HepG2 (cell line): Measurements from ENCODE around the gene NLRP8. TPM values are rescaled to one million over a fixed set of nuclear protein-coding genes. Genes with fewer than 3 reads are reported as not detected.

Experiments used
- ATAC-seq: fragments of 200-7000 bp; cut with Tn5 transposase; 3 replicates; pipeline ENCODE4 v1.9.1; 2020; ENCODE audit warnings: mild to moderate bottlenecking, moderate library complexity
- BruUV-seq: library from RNA; stranded (reverse); fragments of 400-500 nt; replicated peaks from 2 replicates; lab custom pipeline; 2021; lab: Mats Ljungman, UMichigan
- CTCF ChIA-PET: fragments of 300-600 bp; formaldehyde crosslinking; extraction: SDS; loops from one replicate; lab custom pipeline; 2021; ENCODE audit warnings: low total read pairs, inconsistent platforms, low intra/inter-chr PET ratio; lab: Yijun Ruan, JAX
- POLR2A ChIA-PET: fragments of 350-600 bp; sonication (Branson Sonifier 250); formaldehyde crosslinking; loops from one replicate; lab custom pipeline; 2020; ENCODE audit warnings: antibody characterized with exemption, inconsistent platforms; lab: Yijun Ruan, JAX
- DNase-seq: peaks from one replicate; pipeline ENCODE4 v3.0.0-alpha.2; 2015; ENCODE audit warnings: low spot score
- FAIRE-seq: peaks from 3 replicates; lab custom pipeline; 2011; peaks lifted over from hg19 to GRCh38; lab: Jason Lieb, UNC
- H2AFZ ChIP-seq: one replicate; pipeline ENCODE4 v1.6.1; 2011; ENCODE audit warnings: low read length, inconsistent platforms
- H3K27ac ChIP-seq: fragments of 300-600 bp; 3 replicates; pipeline ENCODE4 v1.8.0; 2011; ENCODE audit warnings: mixed run types, mild to moderate bottlenecking, mixed read lengths, low read length, inconsistent platforms; ENCODE audit not compliant: insufficient read depth; ENCODE audit errors: extremely low read length
- H3K27me3 ChIP-seq, 2 experiments: fragments of 200-600 bp in 1 of 2; 2 replicates in 1 of 2; 3 replicates in 1 of 2; pipeline versions ENCODE4 v1.6.0 to v1.8.0; 2011; ENCODE audit warnings: low read length in 2 of 2, mild to moderate bottlenecking in 2 of 2, moderate library complexity in 2 of 2, inconsistent platforms in 1 of 2; ENCODE audit not compliant: insufficient read depth in 2 of 2, control insufficient read depth in 1 of 2
- H3K36me3 ChIP-seq, 2 experiments: fragments of 200-600 bp in 1 of 2; replicated peaks in 1 of 2; 2 replicates in 1 of 2; 3 replicates in 1 of 2; pipeline versions ENCODE4 v1.5.1 to v1.8.0; 2011; ENCODE audit warnings: low read length in 2 of 2, inconsistent platforms in 1 of 2; ENCODE audit not compliant: insufficient read depth in 2 of 2, control insufficient read depth in 1 of 2
- H3K4me1 ChIP-seq: 2 replicates; pipeline ENCODE4 v1.5.1; 2012; ENCODE audit warnings: low read length, inconsistent platforms; ENCODE audit not compliant: insufficient read depth
- H3K4me2 ChIP-seq: 2 replicates; pipeline ENCODE4 v1.6.0; 2011; ENCODE audit warnings: low read depth, low read length, inconsistent platforms
- H3K4me3 ChIP-seq, 3 experiments: fragments of 200-600 bp in 1 of 3; sonication (generic), shearing (Covaris generic) in 1 of 3; replicated peaks in 1 of 3; 2 replicates each; pipeline ENCODE4 v1.5.1; 2011 to 2016; ENCODE audit warnings: low read length in 3 of 3, inconsistent platforms in 2 of 3, low read depth in 2 of 3, mild to moderate bottlenecking in 2 of 3, control low read depth in 1 of 3, mixed read lengths in 1 of 3; ENCODE audit not compliant: insufficient read depth in 1 of 3
- H3K79me2 ChIP-seq: one replicate; pipeline ENCODE4 v1.6.1; 2011; ENCODE audit warnings: low read length, inconsistent platforms; ENCODE audit not compliant: insufficient read depth
- H3K9ac ChIP-seq: 2 replicates; pipeline ENCODE4 v1.6.0; 2011; ENCODE audit warnings: mild to moderate bottlenecking, low read depth, low read length, inconsistent platforms; ENCODE audit not compliant: insufficient read depth
- H3K9me3 ChIP-seq: 2 replicates; pipeline ENCODE4 v1.5.1; 2012; ENCODE audit warnings: mild to moderate bottlenecking, low read length
- H4K20me1 ChIP-seq: 2 replicates; pipeline ENCODE4 v1.6.0; 2011; ENCODE audit warnings: inconsistent platforms, mild to moderate bottlenecking, low read length, moderate library complexity; ENCODE audit not compliant: insufficient read depth
- AGO2 ChIP-seq: fragments of 200-400 bp; formaldehyde crosslinking; optimal IDR thresholded peaks from 2 replicates; pipeline ENCODE3; 2017; ENCODE audit warnings: mild to moderate bottlenecking, low read depth, low read length, moderate library complexity
- CCAR2 ChIP-seq: fragments of 200-400 bp; formaldehyde crosslinking; optimal IDR thresholded peaks from 2 replicates; pipeline ENCODE3; 2018; ENCODE audit warnings: low read depth, mild to moderate bottlenecking, low read length, moderate library complexity
- DNMT1 ChIP-seq: sonication (generic); formaldehyde crosslinking; IDR thresholded peaks from 2 replicates; pipeline ENCODE4 v1.5.1; 2020; ENCODE audit warnings: mild to moderate bottlenecking, missing genetic modification reagents
- HOXA3 ChIP-seq: sonication (generic); formaldehyde crosslinking; IDR thresholded peaks from 2 replicates; pipeline ENCODE4 v1.5.0; 2020; ENCODE audit warnings: missing genetic modification reagents
- RARA ChIP-seq: IDR thresholded peaks from 2 replicates; pipeline ENCODE4 v1.6.1; 2016; ENCODE audit warnings: missing genetic modification reagents, missing compliant biosample characterization
- RFX5 ChIP-seq: IDR thresholded peaks from 2 replicates; pipeline ENCODE4 v1.6.1; 2011; ENCODE audit warnings: low read depth, low read length, improper control_type of control experiment
- RNF219 ChIP-seq: sonication (generic); formaldehyde crosslinking; IDR thresholded peaks from 2 replicates; pipeline ENCODE4 v1.5.0; 2020; ENCODE audit warnings: mild to moderate bottlenecking, missing genetic modification reagents
- STAT5B ChIP-seq: sonication (generic); formaldehyde crosslinking; IDR thresholded peaks from 2 replicates; pipeline ENCODE4 v1.4.0; 2020; ENCODE audit warnings: missing genetic modification reagents
- YEATS2 ChIP-seq: sonication (generic); formaldehyde crosslinking; IDR thresholded peaks from 2 replicates; pipeline ENCODE4 v1.4.0; 2020; ENCODE audit warnings: missing genetic modification reagents, borderline replicate concordance
- ZBTB21 ChIP-seq: sonication (generic); formaldehyde crosslinking; IDR thresholded peaks from 2 replicates; pipeline ENCODE4 v1.4.0; 2020; ENCODE audit warnings: missing genetic modification reagents
- ZKSCAN8 ChIP-seq: IDR thresholded peaks from 2 replicates; pipeline ENCODE4 v1.6.1; 2016; ENCODE audit warnings: borderline replicate concordance, missing genetic modification reagents, missing compliant biosample characterization
- ZMYM3 ChIP-seq: sonication (generic); formaldehyde crosslinking; IDR thresholded peaks from 2 replicates; pipeline ENCODE4 v1.5.1; 2020; ENCODE audit warnings: mild to moderate bottlenecking, missing genetic modification reagents
- ZNF251 ChIP-seq: sonication (generic); formaldehyde crosslinking; IDR thresholded peaks from 2 replicates; pipeline ENCODE4 v1.9.0; 2021; ENCODE audit warnings: mild to moderate bottlenecking, missing genetic modification reagents
- ZNF749 ChIP-seq: sonication (generic); formaldehyde crosslinking; IDR thresholded peaks from 2 replicates; pipeline ENCODE4 v1.8.0; 2022; ENCODE audit warnings: mild to moderate bottlenecking, missing genetic modification reagents, moderate library complexity, borderline replicate concordance
- ZZZ3 ChIP-seq: sonication (generic); formaldehyde crosslinking; IDR thresholded peaks from 2 replicates; pipeline ENCODE4 v1.4.0; 2020; ENCODE audit warnings: missing genetic modification reagents, mild to moderate bottlenecking, borderline replicate concordance
- WGBS: methylation state at CpG from one replicate; pipeline ENCODE4 v1.1.6; 2017; ENCODE audit warnings: low lambda C conversion rate; 5-methylcytosine and 5-hydroxymethylcytosine counted together
- in situ Hi-C: cut with HindIII; loops from 2 replicates; pipeline ENCODE4 v1.10.0; 2017; ENCODE audit warnings: low pct_unique_long_range_greater_than_20kb; ENCODE audit not compliant: extremely low pct_ligation_motif_present
- intact Hi-C: fragments of 100-400 bp; cut with micrococcal nuclease; formaldehyde crosslinking; loops from one replicate; pipeline ENCODE4 v1.10.0; 2022; ENCODE audit not compliant: unreplicated experiment
- polyA plus RNA-seq, 8 experiments: library from polyadenylated mRNA; depleted of rRNA in 3 of 8; stranded (reverse) in 7 of 8; unstranded in 1 of 8; fragments of >200 nt; fragmentation: Illumina TruSeq in 4 of 8; extraction: Trizol in 4 of 8; gene quantifications; 2 replicates each; pipeline versions ENCODE4 v1.2.1 to v1.2.3, GENCODE V29; 2011 to 2016; ENCODE audit warnings: low read depth in 4 of 8, missing spikeins in 1 of 8, mixed read lengths in 1 of 8; ENCODE audit not compliant: insufficient read depth in 1 of 8
- total RNA-seq, 5 experiments: library from RNA; depleted of rRNA; stranded (reverse); fragments of >200 nt; fragmentation: Illumina TruSeq; extraction: Trizol; gene quantifications; 2 replicates each; pipeline ENCODE4 v1.2.3, GENCODE V29; 2016; ENCODE audit warnings: low read depth in 1 of 5
- TF ChIP-seq, protein P1 (sequence below): sonication (generic); formaldehyde crosslinking; IDR thresholded peaks from 2 replicates; pipeline ENCODE4 v1.5.0; 2020; ENCODE audit warnings: mild to moderate bottlenecking, missing genetic modification reagents, moderate library complexity

Gene NLRP8
- total and polyA plus RNA-seq, 2 of the 13 experiments (the other 11 are each of a cell fraction or from before 2014, with no cell fraction given) = not detected

GRCh38 chr19:55913643-55914268, 33.9 kb upstream of the NLRP8 start:
- TF ChIP-seq ZNF251 = no peak
- TF ChIP-seq, protein P1, sequence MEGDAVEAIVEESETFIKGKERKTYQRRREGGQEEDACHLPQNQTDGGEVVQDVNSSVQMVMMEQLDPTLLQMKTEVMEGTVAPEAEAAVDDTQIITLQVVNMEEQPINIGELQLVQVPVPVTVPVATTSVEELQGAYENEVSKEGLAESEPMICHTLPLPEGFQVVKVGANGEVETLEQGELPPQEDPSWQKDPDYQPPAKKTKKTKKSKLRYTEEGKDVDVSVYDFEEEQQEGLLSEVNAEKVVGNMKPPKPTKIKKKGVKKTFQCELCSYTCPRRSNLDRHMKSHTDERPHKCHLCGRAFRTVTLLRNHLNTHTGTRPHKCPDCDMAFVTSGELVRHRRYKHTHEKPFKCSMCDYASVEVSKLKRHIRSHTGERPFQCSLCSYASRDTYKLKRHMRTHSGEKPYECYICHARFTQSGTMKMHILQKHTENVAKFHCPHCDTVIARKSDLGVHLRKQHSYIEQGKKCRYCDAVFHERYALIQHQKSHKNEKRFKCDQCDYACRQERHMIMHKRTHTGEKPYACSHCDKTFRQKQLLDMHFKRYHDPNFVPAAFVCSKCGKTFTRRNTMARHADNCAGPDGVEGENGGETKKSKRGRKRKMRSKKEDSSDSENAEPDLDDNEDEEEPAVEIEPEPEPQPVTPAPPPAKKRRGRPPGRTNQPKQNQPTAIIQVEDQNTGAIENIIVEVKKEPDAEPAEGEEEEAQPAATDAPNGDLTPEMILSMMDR = peak; percentile 37
- Histone ChIP-seq H3K27me3 (peaks cover 0 to 8% of the 10 kb centered on the region in 2 experiments; a peak in 1 of 5 replicates), H3K27ac (no peak overlapping the region), H3K79me2 (no peaks in the 10 kb centered on the region), H3K4me3 (no peak overlapping the region), H3K4me1 (no peaks in the 10 kb centered on the region), H3K4me2 (no peak overlapping the region), H2AFZ (no peak overlapping the region), H4K20me1 (no peaks in the 10 kb centered on the region), H3K36me3 (no peaks in the 10 kb centered on the region), H3K9ac (no peak overlapping the region), H3K9me3 (peaks cover 4% of the 10 kb centered on the region; the same call in 1 of the 2 replicates)
- DNase-seq = no peak
- FAIRE-seq = no peak
- in situ Hi-C loops (no loop called here), intact Hi-C loops (no loop called here)
- BruUV-seq = no TSS peak
- WGBS = 6% methylated on average over 9 of the region's 9 CpGs
- CTCF ChIA-PET = no interaction called here
- ATAC-seq = peak; percentile 43; the same call in 2 of the 3 replicates
- POLR2A ChIA-PET = no interaction called here

DNA sequence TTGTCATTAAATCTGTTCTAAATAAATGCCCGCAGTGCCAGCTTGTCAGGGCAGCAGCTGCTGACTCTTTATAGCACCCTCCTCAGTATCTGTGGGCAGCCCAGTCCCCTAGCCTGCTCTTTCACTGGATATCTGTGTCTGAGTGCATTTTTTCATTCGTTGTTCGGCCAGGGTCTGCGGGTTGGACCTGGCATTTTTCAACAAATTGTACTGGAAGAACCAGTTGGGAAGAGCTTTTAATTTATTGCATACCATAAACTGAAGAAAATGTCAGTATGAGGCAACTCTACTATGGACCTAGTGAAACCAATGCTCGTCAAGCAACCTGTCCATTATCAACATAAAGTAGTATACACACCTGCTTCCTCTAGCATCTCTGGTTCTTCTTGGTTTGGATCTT, 24.1 kb upstream of the NLRP8 start:
- FAIRE-seq (no peak), ATAC-seq (no peak), DNase-seq (no peak)
- Histone ChIP-seq H3K4me1 (no peaks in the 10 kb centered on the region), H3K9ac (no peak overlapping the region), H3K9me3 (peaks cover 11% of the 10 kb centered on the region), H3K4me2 (no peak overlapping the region), H3K27ac (no peak overlapping the region), H3K27me3 (no peaks in the 10 kb centered on the region; a peak in 2 of 5 replicates), H3K79me2 (no peaks in the 10 kb centered on the region), H4K20me1 (no peaks in the 10 kb centered on the region), H2AFZ (no peak overlapping the region), H3K36me3 (no peaks in the 10 kb centered on the region), H3K4me3 (no peak overlapping the region)
- intact Hi-C loops = no loop called here
- WGBS = 0% methylated on average over 5 of the region's 5 CpGs
- in situ Hi-C loops = no loop called here
- BruUV-seq = no TSS peak
- ChIA-PET POLR2A (no interaction called here), CTCF (no interaction called here)
- TF ChIP-seq ZBTB21 (no peak), ZZZ3 (CRISPR knock-in tag) (no peak), RFX5 (no peak), YEATS2 (CRISPR knock-in tag) (no peak), ZNF749 (no peak), STAT5B (CRISPR knock-in tag) (no peak), CCAR2 (no peak), AGO2 (no peak), ZMYM3 (CRISPR knock-in tag) (no peak), ZKSCAN8 (no peak), RARA (no peak), DNMT1 (CRISPR knock-in tag) (no peak), RNF219 (CRISPR knock-in tag) (no peak), HOXA3 (CRISPR knock-in tag) (no peak)
